ENCODE results near the gene C2orf81. TPM values are rescaled to one million over a fixed set of nuclear protein-coding genes. Genes with fewer than 3 reads are reported as not detected.

Gene C2orf81
- polyA plus RNA-seq, 2 of the 4 experiments (the other 2 are of a cell fraction), result 0.88 to 2.0 TPM

DNA sequence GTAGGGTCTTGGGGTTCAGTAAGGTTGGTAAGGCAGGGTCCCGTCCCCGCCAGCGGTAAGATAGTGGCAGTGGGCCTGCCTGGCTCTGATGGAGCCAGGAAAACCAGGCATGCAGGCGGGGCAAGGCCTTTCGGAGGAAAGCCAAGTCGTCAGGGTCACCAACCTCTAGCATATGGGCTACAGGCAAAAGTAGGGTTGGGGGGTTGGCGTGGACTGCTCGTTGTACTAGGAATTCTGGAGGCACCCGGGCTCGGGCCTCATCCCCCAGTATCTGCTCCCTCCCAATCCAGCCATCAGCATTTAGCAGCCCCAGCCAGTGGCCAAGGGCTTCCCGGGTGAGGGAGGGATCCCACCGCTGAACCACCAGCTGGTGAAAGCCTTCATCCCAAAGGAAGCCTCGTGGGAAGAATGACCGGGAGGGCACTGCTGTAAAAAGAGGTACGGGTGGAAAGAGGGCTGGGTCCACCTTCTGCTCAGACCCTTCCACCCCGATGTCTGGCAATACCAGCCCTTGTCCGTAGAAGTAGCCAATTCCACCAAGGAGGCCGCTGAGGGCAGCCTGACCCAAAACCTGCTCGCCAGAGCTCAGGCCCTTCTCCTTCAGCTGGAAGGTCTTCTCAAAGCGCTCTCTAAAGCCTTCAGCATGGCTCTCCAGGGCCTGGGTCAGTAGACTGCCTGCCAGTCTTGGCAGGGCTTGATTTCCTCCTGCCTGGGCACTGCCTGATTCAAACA lies 40.8 kb upstream of the C2orf81 start:
- Histone ChIP-seq H3K27ac (no peak overlapping the region), H3K4me2 (no peak overlapping the region), H3K9me3 (no peaks in the 10 kb centered on the region), H3K4me1 (peaks cover 18% of the 10 kb centered on the region), H3K4me3 (no peak overlapping the region)
- no peak for FAIRE-seq
- TF ChIP-seq SREBF2 (IDR thresholded peaks at IDR 0.05) (no peak), RCOR1 (IDR thresholded peaks at IDR 0.05; ENCODE audit: low read depth, low read length) (no peak), ZFP36 (IDR thresholded peaks at IDR 0.05; ENCODE audit: borderline replicate concordance, partially characterized antibody) (no peak), KDM5A (IDR thresholded peaks at IDR 0.05) (no peak), TP53 (CRISPR knock-in tag; IDR thresholded peaks at IDR 0.05) (no peak), NPAS2 (CRISPR knock-in tag; IDR thresholded peaks at IDR 0.05; ENCODE audit: borderline replicate concordance) (no peak), HEYL (CRISPR knock-in tag; IDR thresholded peaks at IDR 0.05) (no peak), PHF8 (IDR thresholded peaks at IDR 0.05; ENCODE audit: borderline replicate concordance, low read depth) (no peak), BHLHE40 (IDR thresholded peaks at IDR 0.05; ENCODE audit: low read depth, low read length) (no peak), JUNB (IDR thresholded peaks at IDR 0.05) (no peak), CHD4 (IDR thresholded peaks at IDR 0.05; ENCODE audit: borderline replicate concordance) (no peak), FOXS1 (CRISPR knock-in tag; IDR thresholded peaks at IDR 0.05) (no peak), MAFK (IDR thresholded peaks at IDR 0.05; ENCODE audit: partially characterized antibody) (no peak)
- TF ChIP-seq, protein P1, sequence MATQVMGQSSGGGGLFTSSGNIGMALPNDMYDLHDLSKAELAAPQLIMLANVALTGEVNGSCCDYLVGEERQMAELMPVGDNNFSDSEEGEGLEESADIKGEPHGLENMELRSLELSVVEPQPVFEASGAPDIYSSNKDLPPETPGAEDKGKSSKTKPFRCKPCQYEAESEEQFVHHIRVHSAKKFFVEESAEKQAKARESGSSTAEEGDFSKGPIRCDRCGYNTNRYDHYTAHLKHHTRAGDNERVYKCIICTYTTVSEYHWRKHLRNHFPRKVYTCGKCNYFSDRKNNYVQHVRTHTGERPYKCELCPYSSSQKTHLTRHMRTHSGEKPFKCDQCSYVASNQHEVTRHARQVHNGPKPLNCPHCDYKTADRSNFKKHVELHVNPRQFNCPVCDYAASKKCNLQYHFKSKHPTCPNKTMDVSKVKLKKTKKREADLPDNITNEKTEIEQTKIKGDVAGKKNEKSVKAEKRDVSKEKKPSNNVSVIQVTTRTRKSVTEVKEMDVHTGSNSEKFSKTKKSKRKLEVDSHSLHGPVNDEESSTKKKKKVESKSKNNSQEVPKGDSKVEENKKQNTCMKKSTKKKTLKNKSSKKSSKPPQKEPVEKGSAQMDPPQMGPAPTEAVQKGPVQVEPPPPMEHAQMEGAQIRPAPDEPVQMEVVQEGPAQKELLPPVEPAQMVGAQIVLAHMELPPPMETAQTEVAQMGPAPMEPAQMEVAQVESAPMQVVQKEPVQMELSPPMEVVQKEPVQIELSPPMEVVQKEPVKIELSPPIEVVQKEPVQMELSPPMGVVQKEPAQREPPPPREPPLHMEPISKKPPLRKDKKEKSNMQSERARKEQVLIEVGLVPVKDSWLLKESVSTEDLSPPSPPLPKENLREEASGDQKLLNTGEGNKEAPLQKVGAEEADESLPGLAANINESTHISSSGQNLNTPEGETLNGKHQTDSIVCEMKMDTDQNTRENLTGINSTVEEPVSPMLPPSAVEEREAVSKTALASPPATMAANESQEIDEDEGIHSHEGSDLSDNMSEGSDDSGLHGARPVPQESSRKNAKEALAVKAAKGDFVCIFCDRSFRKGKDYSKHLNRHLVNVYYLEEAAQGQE (IDR thresholded peaks at IDR 0.05), result no peak
- TF ChIP-seq, protein P2, sequence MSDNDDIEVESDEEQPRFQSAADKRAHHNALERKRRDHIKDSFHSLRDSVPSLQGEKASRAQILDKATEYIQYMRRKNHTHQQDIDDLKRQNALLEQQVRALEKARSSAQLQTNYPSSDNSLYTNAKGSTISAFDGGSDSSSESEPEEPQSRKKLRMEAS (IDR thresholded peaks at IDR 0.05), result no peak
- TF ChIP-seq, protein P3, sequence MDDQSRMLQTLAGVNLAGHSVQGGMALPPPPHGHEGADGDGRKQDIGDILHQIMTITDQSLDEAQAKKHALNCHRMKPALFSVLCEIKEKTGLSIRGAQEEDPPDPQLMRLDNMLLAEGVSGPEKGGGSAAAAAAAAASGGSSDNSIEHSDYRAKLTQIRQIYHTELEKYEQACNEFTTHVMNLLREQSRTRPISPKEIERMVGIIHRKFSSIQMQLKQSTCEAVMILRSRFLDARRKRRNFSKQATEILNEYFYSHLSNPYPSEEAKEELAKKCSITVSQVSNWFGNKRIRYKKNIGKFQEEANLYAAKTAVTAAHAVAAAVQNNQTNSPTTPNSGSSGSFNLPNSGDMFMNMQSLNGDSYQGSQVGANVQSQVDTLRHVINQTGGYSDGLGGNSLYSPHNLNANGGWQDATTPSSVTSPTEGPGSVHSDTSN (IDR thresholded peaks at IDR 0.05), result no peak
- TF ChIP-seq, protein P4, sequence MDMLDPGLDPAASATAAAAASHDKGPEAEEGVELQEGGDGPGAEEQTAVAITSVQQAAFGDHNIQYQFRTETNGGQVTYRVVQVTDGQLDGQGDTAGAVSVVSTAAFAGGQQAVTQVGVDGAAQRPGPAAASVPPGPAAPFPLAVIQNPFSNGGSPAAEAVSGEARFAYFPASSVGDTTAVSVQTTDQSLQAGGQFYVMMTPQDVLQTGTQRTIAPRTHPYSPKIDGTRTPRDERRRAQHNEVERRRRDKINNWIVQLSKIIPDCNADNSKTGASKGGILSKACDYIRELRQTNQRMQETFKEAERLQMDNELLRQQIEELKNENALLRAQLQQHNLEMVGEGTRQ (IDR thresholded peaks at IDR 0.05), result no peak
- TF ChIP-seq, protein P5, sequence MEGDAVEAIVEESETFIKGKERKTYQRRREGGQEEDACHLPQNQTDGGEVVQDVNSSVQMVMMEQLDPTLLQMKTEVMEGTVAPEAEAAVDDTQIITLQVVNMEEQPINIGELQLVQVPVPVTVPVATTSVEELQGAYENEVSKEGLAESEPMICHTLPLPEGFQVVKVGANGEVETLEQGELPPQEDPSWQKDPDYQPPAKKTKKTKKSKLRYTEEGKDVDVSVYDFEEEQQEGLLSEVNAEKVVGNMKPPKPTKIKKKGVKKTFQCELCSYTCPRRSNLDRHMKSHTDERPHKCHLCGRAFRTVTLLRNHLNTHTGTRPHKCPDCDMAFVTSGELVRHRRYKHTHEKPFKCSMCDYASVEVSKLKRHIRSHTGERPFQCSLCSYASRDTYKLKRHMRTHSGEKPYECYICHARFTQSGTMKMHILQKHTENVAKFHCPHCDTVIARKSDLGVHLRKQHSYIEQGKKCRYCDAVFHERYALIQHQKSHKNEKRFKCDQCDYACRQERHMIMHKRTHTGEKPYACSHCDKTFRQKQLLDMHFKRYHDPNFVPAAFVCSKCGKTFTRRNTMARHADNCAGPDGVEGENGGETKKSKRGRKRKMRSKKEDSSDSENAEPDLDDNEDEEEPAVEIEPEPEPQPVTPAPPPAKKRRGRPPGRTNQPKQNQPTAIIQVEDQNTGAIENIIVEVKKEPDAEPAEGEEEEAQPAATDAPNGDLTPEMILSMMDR (IDR thresholded peaks at IDR 0.05), result no peak
- ChIA-PET POLR2A (interaction anchor here (0.9 kb wide), 1 partner anchor 10 kb away, joined by 4 read pairs; the partner anchor contains the start of gene MRPL53), CTCF (interaction anchor here (0.7 to 2.7 kb wide), 11 partner anchors 7 to 126 kb away, joined by 3 to 8 read pairs (median 4); partner anchors contain the start of genes MRPL53 and PCGF1)
- DNase-seq (ENCODE audit: low read depth in 1 of 2, low spot score in 1 of 2), result no peak
- 91% methylated on average over 20 of the region's 20 CpGs for WGBS (ENCODE audit: missing lambda C conversion rate)
- no peak for ATAC-seq
